H1 (cell line): ENCODE measurements around the gene RPL31. TPM values are rescaled to one million over a fixed set of nuclear protein-coding genes. Genes with fewer than 3 reads are reported as not detected.

ENCODE experiments used
- CTCF ChIA-PET: fragments of 300-600 bp; sonication (Branson Sonifier 250); formaldehyde crosslinking; loops from one replicate; lab custom pipeline; 2021; ENCODE audit not compliant: partially characterized antibody; lab: Charles Lee
- POLR2A ChIA-PET: fragments of 300-600 bp; sonication (Branson Sonifier 250); formaldehyde crosslinking; loops from one replicate; lab custom pipeline; 2021; ENCODE audit warnings: inconsistent platforms; ENCODE audit not compliant: partially characterized antibody; lab: Charles Lee
- DNase-seq, 2 experiments: peaks; one replicate each; pipeline versions ENCODE4 v3.0.0 to v3.0.0-alpha.2; 2010 to 2022; ENCODE audit warnings: low spot score in 2 of 2, low read depth in 1 of 2, mixed read lengths in 1 of 2
- FAIRE-seq: peaks from 2 replicates; lab custom pipeline; 2011; peaks lifted over from hg19 to GRCh38; lab: Jason Lieb, UNC
- H2AFZ ChIP-seq: 2 replicates; pipeline ENCODE4 v1.8.1; 2012; ENCODE audit warnings: low read length, inconsistent platforms
- H2AK5ac ChIP-seq: 2 replicates; pipeline ENCODE4 v1.6.1; 2013; ENCODE audit warnings: low read depth, low read length
- H2BK120ac ChIP-seq: replicated peaks from 2 replicates; pipeline ENCODE3; 2013; ENCODE audit warnings: low read depth, low read length, inconsistent platforms
- H2BK12ac ChIP-seq: 2 replicates; pipeline ENCODE4 v1.6.1; 2013; ENCODE audit warnings: low read depth, low read length
- H2BK15ac ChIP-seq: 2 replicates; pipeline ENCODE4 v1.6.1; 2013; ENCODE audit warnings: low read length
- H2BK20ac ChIP-seq: 2 replicates; pipeline ENCODE4 v1.6.1; 2013; ENCODE audit warnings: low read length
- H2BK5ac ChIP-seq: 2 replicates; pipeline ENCODE4 v1.6.1; 2013; ENCODE audit warnings: low read depth, low read length
- H3K14ac ChIP-seq: 2 replicates; pipeline ENCODE4 v1.6.1; 2013; ENCODE audit warnings: inconsistent platforms; ENCODE audit not compliant: insufficient read length
- H3K18ac ChIP-seq: 2 replicates; pipeline ENCODE4 v1.6.1; 2013; ENCODE audit warnings: low read length; ENCODE audit errors: extremely low read depth
- H3K23ac ChIP-seq: 2 replicates; pipeline ENCODE4 v1.6.1; 2013; ENCODE audit warnings: inconsistent platforms; ENCODE audit not compliant: insufficient read length
- H3K23me2 ChIP-seq: 2 replicates; pipeline ENCODE4 v1.6.1; 2013; ENCODE audit warnings: low read depth, low read length
- H3K27ac ChIP-seq: 2 replicates; pipeline ENCODE4 v1.6.1; 2011; ENCODE audit warnings: low read depth, low read length, inconsistent platforms
- H3K27me3 ChIP-seq, 4 experiments: replicated peaks in 1 of 4; 1 replicate in 1 of 4; 2 replicates in 3 of 4; pipeline versions ENCODE4 v1.6.1 to v1.8.1; 2011 to 2013; ENCODE audit warnings: low read length in 3 of 4, mild to moderate bottlenecking in 3 of 4, inconsistent platforms in 2 of 4, mixed read lengths in 2 of 4, moderate library complexity in 1 of 4; ENCODE audit not compliant: control insufficient read depth in 3 of 4, insufficient read depth in 3 of 4; ENCODE audit errors: extremely low read depth in 1 of 4
- H3K36me3 ChIP-seq, 4 experiments: 2 replicates each; pipeline versions ENCODE4 v1.6.1 to v1.8.1; 2011 to 2013; ENCODE audit warnings: mild to moderate bottlenecking in 4 of 4, low read length in 3 of 4, moderate library complexity in 2 of 4, control low read depth in 1 of 4, inconsistent platforms in 1 of 4; ENCODE audit not compliant: insufficient read depth in 4 of 4, control insufficient read depth in 2 of 4
- H3K4ac ChIP-seq: replicated peaks from 2 replicates; pipeline ENCODE3; 2013; ENCODE audit warnings: low read length, low read depth, mixed read lengths, inconsistent platforms; ENCODE audit not compliant: insufficient read length
- H3K4me1 ChIP-seq, 4 experiments: replicated peaks in 1 of 4; 1 replicate in 1 of 4; 2 replicates in 3 of 4; pipeline versions ENCODE4 v1.6.1 to v1.8.1; 2011 to 2013; ENCODE audit warnings: low read length in 3 of 4, inconsistent platforms in 2 of 4, mixed read lengths in 1 of 4; ENCODE audit not compliant: insufficient read depth in 4 of 4, control insufficient read depth in 3 of 4
- H3K4me2 ChIP-seq, 2 experiments: 2 replicates each; pipeline versions ENCODE4 v1.6.1 to v1.8.1; 2011 to 2013; ENCODE audit warnings: low read depth in 2 of 2, low read length in 2 of 2, control low read depth in 1 of 2, inconsistent platforms in 1 of 2, mild to moderate bottlenecking in 1 of 2; ENCODE audit not compliant: insufficient read depth in 1 of 2
- H3K4me3 ChIP-seq, 4 experiments: fragments of 200-600, 300-600 bp in 1 of 4; sonication (generic), shearing (Covaris generic), sonication (Bioruptor Twin) in 1 of 4; 2 replicates each; pipeline versions ENCODE4 v1.5.1 to v1.8.1; 2011 to 2016; ENCODE audit warnings: low read length in 4 of 4, low read depth in 3 of 4, control low read depth in 2 of 4, inconsistent platforms in 2 of 4, mild to moderate bottlenecking in 2 of 4, mixed read lengths in 1 of 4, moderate library complexity in 1 of 4; ENCODE audit not compliant: insufficient read depth in 2 of 4; ENCODE audit errors: extremely low read depth in 1 of 4
- H3K56ac ChIP-seq: replicated peaks from 2 replicates; pipeline ENCODE3; 2013; ENCODE audit warnings: low read depth, mild to moderate bottlenecking, mixed read lengths, low read length, inconsistent platforms; ENCODE audit not compliant: insufficient read length
- H3K79me1 ChIP-seq: 2 replicates; pipeline ENCODE4 v1.6.1; 2013; ENCODE audit warnings: low read depth, low read length, control low read depth
- H3K79me2 ChIP-seq, 2 experiments: 2 replicates each; pipeline versions ENCODE4 v1.6.1 to v1.8.1; 2012 to 2013; ENCODE audit warnings: low read length in 2 of 2, mild to moderate bottlenecking in 2 of 2, inconsistent platforms in 1 of 2; ENCODE audit not compliant: insufficient read depth in 2 of 2, control insufficient read depth in 1 of 2
- H3K9ac ChIP-seq, 4 experiments: replicated peaks in 1 of 4; 1 replicate in 1 of 4; 2 replicates in 3 of 4; pipeline versions ENCODE4 v1.6.1 to v1.8.1; 2011 to 2013; ENCODE audit warnings: low read depth in 3 of 4, low read length in 3 of 4, control low read depth in 2 of 4, mild to moderate bottlenecking in 2 of 4, moderate library complexity in 2 of 4, inconsistent platforms in 1 of 4; ENCODE audit errors: extremely low read depth in 1 of 4
- H3K9me3 ChIP-seq, 2 experiments: 2 replicates each; pipeline versions ENCODE4 v1.6.1 to v1.8.1; 2012 to 2013; ENCODE audit warnings: mild to moderate bottlenecking in 2 of 2, moderate library complexity in 2 of 2, control low read depth in 1 of 2, inconsistent platforms in 1 of 2, low read depth in 1 of 2, low read length in 1 of 2, mixed read lengths in 1 of 2; ENCODE audit not compliant: insufficient read depth in 2 of 2
- H4K20me1 ChIP-seq, 2 experiments: replicated peaks in 1 of 2; 2 replicates each; pipeline versions ENCODE3 to v1.8.1; 2011 to 2013; ENCODE audit warnings: inconsistent platforms in 2 of 2, low read length in 2 of 2, mild to moderate bottlenecking in 1 of 2; ENCODE audit not compliant: insufficient read depth in 2 of 2, control insufficient read depth in 1 of 2
- H4K5ac ChIP-seq: 2 replicates; pipeline ENCODE4 v1.6.1; 2013; ENCODE audit warnings: low read length, low read depth, mixed read lengths, inconsistent platforms; ENCODE audit not compliant: insufficient read length
- H4K8ac ChIP-seq: 2 replicates; pipeline ENCODE4 v1.8.0; 2013; ENCODE audit warnings: mild to moderate bottlenecking, moderate library complexity, low read length, inconsistent platforms; ENCODE audit not compliant: insufficient read depth; ENCODE audit errors: extremely low read depth
- H4K91ac ChIP-seq: replicated peaks from 2 replicates; pipeline ENCODE3; 2013; ENCODE audit warnings: low read length, mixed read lengths, inconsistent platforms; ENCODE audit not compliant: insufficient read length
- GTF2F1 ChIP-seq: IDR thresholded peaks from 2 replicates; pipeline ENCODE4 v1.6.1; 2012; ENCODE audit warnings: low read depth, low read length, improper control_type of control experiment, borderline replicate concordance
- SP4 ChIP-seq: IDR thresholded peaks from 2 replicates; pipeline ENCODE4 v1.6.1; 2012; ENCODE audit warnings: low read length, inconsistent platforms
- WGBS, 2 experiments: shearing (Covaris generic) in 1 of 2; methylation state at CpG; one replicate each; pipeline versions ENCODE4 v1.1.6 to v1.1.7; 2013 to 2015; ENCODE audit warnings: low lambda C conversion rate in 2 of 2, mixed read lengths in 2 of 2, inconsistent platforms in 1 of 2, low coverage in 1 of 2, missing lambda C conversion rate in 1 of 2; ENCODE audit not compliant: insufficient replicate concordance in 2 of 2, insufficient coverage in 1 of 2, insufficient read length in 1 of 2; ENCODE audit errors: extremely low coverage in 1 of 2, missing lambda C conversion rate in 1 of 2; 5-methylcytosine and 5-hydroxymethylcytosine counted together
- polyA plus RNA-seq, 7 experiments: library from polyadenylated mRNA; depleted of rRNA in 3 of 7; stranded (reverse) in 5 of 7; unstranded in 2 of 7; fragments of >200 nt in 5 of 7; fragments of 200-250 nt in 2 of 7; gene quantifications; 1 replicate in 5 of 7; 2 replicates in 1 of 7; 4 replicates in 1 of 7; pipeline versions ENCODE4 v1.2.1 to v1.2.3, GENCODE V29; 2011 to 2013; ENCODE audit warnings: missing spikeins in 2 of 7, mixed read lengths in 2 of 7
- total RNA-seq: library from RNA; stranded (reverse); fragmentation: NEBNext Ultra II Directional; extraction: Animal tissue kit (Norgen Biotek cat#: 25700); gene quantifications from 2 replicates; pipeline ENCODE4 v1.2.1, GENCODE V29; 2021

RPL31 gene
- total and polyA plus RNA-seq, 2 of the 8 experiments (the other 6 are each of a cell fraction or from before 2014, with no cell fraction given) = 1,463 to 1,722 TPM

GRCh38 chr2:100998235-100998573 is 3.9 kb upstream of the RPL31 start:
- peaks cover 0 to 7% (median 2%) of the 10 kb centered on the region in 4 experiments; a peak in 3 of 7 replicates for H3K27me3 ChIP-seq
- H4K91ac ChIP-seq = no peak overlapping the region
- H3K4me3 ChIP-seq = no peak overlapping the region
- H2AFZ ChIP-seq = no peak overlapping the region
- H3K79me1 ChIP-seq = no peaks in the 10 kb centered on the region; the same call in 1 of the 2 replicates
- H3K4me2 ChIP-seq = no peak overlapping the region
- ChIA-PET POLR2A (interaction anchor here (1.6 kb wide), 1 partner anchor 10 kb away, joined by 6 read pairs; no protein-coding TSS in a partner anchor), CTCF (no interaction called here)
- no peak overlapping the region for H4K8ac ChIP-seq
- H4K20me1 ChIP-seq = peaks cover 0 to 2% of the 10 kb centered on the region in 2 experiments
- no peak overlapping the region for H3K18ac ChIP-seq
- no peak overlapping the region for H3K4ac ChIP-seq
- H2AK5ac ChIP-seq = no peak overlapping the region
- no peak overlapping the region for H2BK12ac ChIP-seq
- no peak overlapping the region for H3K27ac ChIP-seq
- no peak for FAIRE-seq
- H3K14ac ChIP-seq = no peak overlapping the region
- no peak overlapping the region for H3K23ac ChIP-seq
- peaks cover 4% of the 10 kb centered on the region; the same call in 1 of the 2 replicates for H3K23me2 ChIP-seq
- no peaks in the 10 kb centered on the region for H3K9me3 ChIP-seq
- H2BK15ac ChIP-seq = no peak overlapping the region
- H2BK20ac ChIP-seq = no peak overlapping the region
- H3K79me2 ChIP-seq = peaks cover 1 to 12% of the 10 kb centered on the region in 2 experiments
- DNase-seq = no peak
- H2BK5ac ChIP-seq = no peak overlapping the region
- peaks cover 0 to 7% (median 1%) of the 10 kb centered on the region in 4 experiments; a peak in 2 of 8 replicates for H3K36me3 ChIP-seq
- H2BK120ac ChIP-seq = no peak overlapping the region
- H3K56ac ChIP-seq = no peak overlapping the region
- H3K4me1 ChIP-seq = peaks cover 0 to 5% (median 2%) of the 10 kb centered on the region in 4 experiments; a peak in 3 of 7 replicates
- no peak overlapping the region for H3K9ac ChIP-seq
- TF ChIP-seq SP4 = no peak
- TF ChIP-seq GTF2F1 = no peak
- TF ChIP-seq, all 59 proteins: peak for 0
- 91% methylated on average over 6 of the region's 6 CpGs; no CpG with 5 or more reads in 1 of the 2 experiments for whole genome bisulfite sequencing, 2 experiments
- H4K5ac ChIP-seq = no peak overlapping the region
